Ishikawa (cell line): ENCODE results near the gene TMEM198.

Experiments
- CEBPB ChIP-seq: IDR thresholded peaks from 2 replicates; pipeline ENCODE4 v1.6.1; 2012
- CREB1 ChIP-seq: IDR thresholded peaks from 2 replicates; pipeline ENCODE4 v1.6.1; 2012; ENCODE audit warnings: low read depth
- EGR1 ChIP-seq: IDR thresholded peaks from 2 replicates; pipeline ENCODE4 v1.6.1; 2012
- EP300 ChIP-seq: IDR thresholded peaks from 2 replicates; pipeline ENCODE4 v1.6.1; 2012; ENCODE audit warnings: borderline replicate concordance
- FOXM1 ChIP-seq: IDR thresholded peaks from 2 replicates; pipeline ENCODE4 v1.6.1; 2012; ENCODE audit warnings: low read depth, borderline replicate concordance
- MAX ChIP-seq: IDR thresholded peaks from 2 replicates; pipeline ENCODE4 v1.6.1; 2012
- NFIC ChIP-seq: IDR thresholded peaks from 2 replicates; pipeline ENCODE4 v1.6.1; 2012
- RAD21 ChIP-seq: IDR thresholded peaks from 2 replicates; pipeline ENCODE4 v1.6.1; 2012; ENCODE audit warnings: low read depth
- REST ChIP-seq: IDR thresholded peaks from 2 replicates; pipeline ENCODE4 v1.6.1; 2012; ENCODE audit warnings: low read depth, mild to moderate bottlenecking
- TAF1 ChIP-seq: IDR thresholded peaks from 2 replicates; pipeline ENCODE4 v1.6.1; 2012; ENCODE audit warnings: low read depth, mild to moderate bottlenecking
- TCF12 ChIP-seq: IDR thresholded peaks from 2 replicates; pipeline ENCODE4 v1.6.1; 2012; ENCODE audit warnings: low read depth
- TEAD4 ChIP-seq: IDR thresholded peaks from 2 replicates; pipeline ENCODE4 v1.6.1; 2012
- USF1 ChIP-seq: IDR thresholded peaks from 2 replicates; pipeline ENCODE4 v1.6.1; 2012
- YY1 ChIP-seq: IDR thresholded peaks from 2 replicates; pipeline ENCODE4 v1.6.1; 2012; ENCODE audit warnings: low read depth
- ZBTB7A ChIP-seq: IDR thresholded peaks from 2 replicates; pipeline ENCODE4 v1.6.1; 2012; ENCODE audit warnings: low read depth

Gene TMEM198

GRCh38 chr2:219514196-219514761, 29.5 kb upstream of the TMEM198 start, which contains the start of gene ASIC4:
Gene ASIC4 (plus strand): TSS chr2:219514482. CDS start chr2:219514725, 243 bp downstream.
- TF ChIP-seq EGR1 (no peak), EP300 (no peak), TAF1 (no peak), CREB1 (no peak), FOXM1 (no peak), RAD21 (no peak), NFIC (no peak), YY1 (no peak), ZBTB7A (no peak), USF1 (no peak)

GRCh38 chr2:219514836-219515235, 29.0 kb upstream of the TMEM198 start:
- TF ChIP-seq TCF12 (no peak), NFIC (no peak), CREB1 (no peak), MAX (no peak), YY1 (no peak), EP300 (no peak), RAD21 (no peak), REST (no peak), TAF1 (no peak), FOXM1 (no peak), TEAD4 (no peak), ZBTB7A (no peak), CEBPB (no peak), USF1 (no peak), EGR1 (no peak)

GRCh38 chr2:219515874-219516629, 27.8 kb upstream of the TMEM198 start:
- TF ChIP-seq ZBTB7A = no peak
- TF ChIP-seq USF1 = no peak
- TF ChIP-seq TAF1 = no peak
- TF ChIP-seq EGR1 = no peak
- TF ChIP-seq EP300 = no peak
- TF ChIP-seq CREB1 = no peak
- TF ChIP-seq FOXM1 = no peak
- no peak for TF ChIP-seq REST
- TF ChIP-seq RAD21 = no peak
- no peak for TF ChIP-seq NFIC
- TF ChIP-seq TCF12 = no peak
- TF ChIP-seq MAX = no peak

- TF ChIP-seq TCF12 (no peak), RAD21 (no peak), NFIC (no peak)
These were observed 26.9 kb upstream of the TMEM198 start for GRCh38 chr2:219516888-219517287.
